ENCODE data around the gene ADAMTS12.

DNA sequence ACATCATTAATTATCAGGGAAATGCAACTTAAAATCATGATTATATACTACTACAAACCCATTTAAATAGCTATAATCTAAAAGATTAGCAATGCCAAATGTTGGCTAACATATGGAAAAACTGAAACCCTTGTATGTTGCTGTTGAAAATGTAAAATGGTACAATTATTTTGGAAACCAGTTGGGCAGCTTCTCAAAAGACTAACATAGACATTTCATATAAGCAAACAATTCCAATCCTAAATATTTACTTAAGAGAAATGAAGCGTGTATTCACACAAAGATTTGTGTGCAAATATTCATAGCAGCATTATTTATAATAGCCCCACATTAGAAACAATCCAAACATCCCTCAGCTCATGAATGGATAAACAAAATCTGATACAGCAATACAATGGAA lies 106.2 kb downstream of the ADAMTS12 start:
- TF ChIP-seq, protein P1, sequence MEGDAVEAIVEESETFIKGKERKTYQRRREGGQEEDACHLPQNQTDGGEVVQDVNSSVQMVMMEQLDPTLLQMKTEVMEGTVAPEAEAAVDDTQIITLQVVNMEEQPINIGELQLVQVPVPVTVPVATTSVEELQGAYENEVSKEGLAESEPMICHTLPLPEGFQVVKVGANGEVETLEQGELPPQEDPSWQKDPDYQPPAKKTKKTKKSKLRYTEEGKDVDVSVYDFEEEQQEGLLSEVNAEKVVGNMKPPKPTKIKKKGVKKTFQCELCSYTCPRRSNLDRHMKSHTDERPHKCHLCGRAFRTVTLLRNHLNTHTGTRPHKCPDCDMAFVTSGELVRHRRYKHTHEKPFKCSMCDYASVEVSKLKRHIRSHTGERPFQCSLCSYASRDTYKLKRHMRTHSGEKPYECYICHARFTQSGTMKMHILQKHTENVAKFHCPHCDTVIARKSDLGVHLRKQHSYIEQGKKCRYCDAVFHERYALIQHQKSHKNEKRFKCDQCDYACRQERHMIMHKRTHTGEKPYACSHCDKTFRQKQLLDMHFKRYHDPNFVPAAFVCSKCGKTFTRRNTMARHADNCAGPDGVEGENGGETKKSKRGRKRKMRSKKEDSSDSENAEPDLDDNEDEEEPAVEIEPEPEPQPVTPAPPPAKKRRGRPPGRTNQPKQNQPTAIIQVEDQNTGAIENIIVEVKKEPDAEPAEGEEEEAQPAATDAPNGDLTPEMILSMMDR (conservative IDR thresholded peaks at IDR 0.05; ENCODE audit: low read depth in 2 of 2): no peak
- TF ChIP-seq STAT1 (IDR thresholded peaks at IDR 0.05; ENCODE audit: unreplicated experiment) (no peak), POLR2AphosphoS5 (IDR thresholded peaks at IDR 0.05; ENCODE audit: low read depth) (no peak), JUNB (IDR thresholded peaks at IDR 0.05; ENCODE audit: unreplicated experiment) (no peak), EZH2 (IDR thresholded peaks at IDR 0.05; ENCODE audit: low read depth, unreplicated experiment) (no peak), EZH2phosphoT487 (IDR thresholded peaks at IDR 0.05; ENCODE audit: unreplicated experiment) (no peak)
- TF ChIP-seq, protein P2, sequence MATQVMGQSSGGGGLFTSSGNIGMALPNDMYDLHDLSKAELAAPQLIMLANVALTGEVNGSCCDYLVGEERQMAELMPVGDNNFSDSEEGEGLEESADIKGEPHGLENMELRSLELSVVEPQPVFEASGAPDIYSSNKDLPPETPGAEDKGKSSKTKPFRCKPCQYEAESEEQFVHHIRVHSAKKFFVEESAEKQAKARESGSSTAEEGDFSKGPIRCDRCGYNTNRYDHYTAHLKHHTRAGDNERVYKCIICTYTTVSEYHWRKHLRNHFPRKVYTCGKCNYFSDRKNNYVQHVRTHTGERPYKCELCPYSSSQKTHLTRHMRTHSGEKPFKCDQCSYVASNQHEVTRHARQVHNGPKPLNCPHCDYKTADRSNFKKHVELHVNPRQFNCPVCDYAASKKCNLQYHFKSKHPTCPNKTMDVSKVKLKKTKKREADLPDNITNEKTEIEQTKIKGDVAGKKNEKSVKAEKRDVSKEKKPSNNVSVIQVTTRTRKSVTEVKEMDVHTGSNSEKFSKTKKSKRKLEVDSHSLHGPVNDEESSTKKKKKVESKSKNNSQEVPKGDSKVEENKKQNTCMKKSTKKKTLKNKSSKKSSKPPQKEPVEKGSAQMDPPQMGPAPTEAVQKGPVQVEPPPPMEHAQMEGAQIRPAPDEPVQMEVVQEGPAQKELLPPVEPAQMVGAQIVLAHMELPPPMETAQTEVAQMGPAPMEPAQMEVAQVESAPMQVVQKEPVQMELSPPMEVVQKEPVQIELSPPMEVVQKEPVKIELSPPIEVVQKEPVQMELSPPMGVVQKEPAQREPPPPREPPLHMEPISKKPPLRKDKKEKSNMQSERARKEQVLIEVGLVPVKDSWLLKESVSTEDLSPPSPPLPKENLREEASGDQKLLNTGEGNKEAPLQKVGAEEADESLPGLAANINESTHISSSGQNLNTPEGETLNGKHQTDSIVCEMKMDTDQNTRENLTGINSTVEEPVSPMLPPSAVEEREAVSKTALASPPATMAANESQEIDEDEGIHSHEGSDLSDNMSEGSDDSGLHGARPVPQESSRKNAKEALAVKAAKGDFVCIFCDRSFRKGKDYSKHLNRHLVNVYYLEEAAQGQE (IDR thresholded peaks at IDR 0.05; ENCODE audit: unreplicated experiment): no peak

All from GM23338 (cell line).